GM12865 (cell line): ENCODE data around the gene OR10H3.

Experiments used
- DNase-seq: peaks from one replicate; pipeline ENCODE4 v3.0.0; 2010; ENCODE audit warnings: low read depth
- H3K4me3 ChIP-seq: 2 replicates; pipeline ENCODE4 v1.5.1; 2011; ENCODE audit warnings: mild to moderate bottlenecking, low read depth, low read length, control low read depth
- CTCF ChIP-seq: IDR thresholded peaks from 2 replicates; pipeline ENCODE4 v1.5.1; 2011; ENCODE audit warnings: low read length, control low read depth, low read depth, inconsistent platforms; ENCODE audit not compliant: insufficient read depth; ENCODE audit errors: missing control alignments

The OR10H3 gene

GRCh38 chr19:15737722-15738121 is at the start of gene OR10H3:
Gene OR10H3 (plus strand): TSS chr19:15737985. CDS start chr19:15741393, 3,408 bp downstream.
- no peak for DNase-seq
- TF ChIP-seq CTCF = no peak

GRCh38 chr19:15696654-15697194 is 41.1 kb upstream of the OR10H3 start:
- TF ChIP-seq CTCF = no peak
- no peak overlapping the region for H3K4me3 ChIP-seq
- DNase-seq = peak; percentile 23

More at GRCh38 chr19:15737722-15738121, at the start of gene OR10H3:
- H3K4me3 ChIP-seq = no peak within 1 kb of the TSS

GRCh38 chr19:15701757-15702533 is 35.8 kb upstream of the OR10H3 start:
- DNase-seq = no peak
- no peak for TF ChIP-seq CTCF

GRCh38 chr19:15702534-15702930 is 35.3 kb upstream of the OR10H3 start:
- TF ChIP-seq CTCF = no peak
- no peak overlapping the region for H3K4me3 ChIP-seq
- DNase-seq = peak; percentile 34

More at GRCh38 chr19:15701757-15702533, 35.8 kb upstream of the OR10H3 start:
- H3K4me3 ChIP-seq = no peak overlapping the region

- no peak overlapping the region for H3K4me3 ChIP-seq
- TF ChIP-seq CTCF = no peak
- no peak for DNase-seq
Observed at GRCh38 chr19:15714638-15715037, 23.1 kb upstream of the OR10H3 start.

GRCh38 chr19:15715642-15716041 is 22.1 kb upstream of the OR10H3 start:
- no peak for TF ChIP-seq CTCF
- H3K4me3 ChIP-seq = no peak overlapping the region
- DNase-seq = no peak
